Stimulated activated CD4-positive, alpha-beta T cell treated with anti-CD3 and anti-CD28 coated beads, Interleukin-15, amount 100 ng/mL, for 24 hours (primary cell): ENCODE measurements around the gene GFRA1.

ENCODE experiments used
- DNase-seq: peaks from one replicate; pipeline ENCODE4 v3.0.0-alpha.2; 2020

GFRA1 gene

GRCh38 chr10:116098411-116099022 is 174.5 kb downstream of the GFRA1 start:
- DNase-seq = no peak

- no peak for DNase-seq
Measured at GRCh38 chr10:116097239-116097784, 175.7 kb downstream of the GFRA1 start.

GRCh38 chr10:116096526-116096925 is 176.5 kb downstream of the GFRA1 start:
- DNase-seq = no peak

- DNase-seq = no peak
Measured at GRCh38 chr10:116094356-116094755, 178.7 kb downstream of the GFRA1 start.

- DNase-seq = no peak
Measured at GRCh38 chr10:116093031-116093430, 180.0 kb downstream of the GFRA1 start.

GRCh38 chr10:116088985-116089384 is 184.0 kb downstream of the GFRA1 start:
- no peak for DNase-seq

- DNase-seq = no peak
Measured at GRCh38 chr10:116085323-116085722, 187.7 kb downstream of the GFRA1 start.

- DNase-seq = no peak
Measured at GRCh38 chr10:116084161-116084560, 188.8 kb downstream of the GFRA1 start.

- no peak for DNase-seq
Measured at GRCh38 chr10:116083226-116083762, 189.7 kb downstream of the GFRA1 start.

- no peak for DNase-seq
Measured at GRCh38 chr10:116082762-116083161, 190.2 kb downstream of the GFRA1 start.

GRCh38 chr10:116082206-116082605 is 190.8 kb downstream of the GFRA1 start:
- no peak for DNase-seq

- DNase-seq = no peak
Measured at GRCh38 chr10:116080553-116080952, 192.5 kb downstream of the GFRA1 start.

GRCh38 chr10:116079355-116079754 is 193.7 kb downstream of the GFRA1 start:
- DNase-seq = no peak

GRCh38 chr10:116076621-116077020 is 196.4 kb downstream of the GFRA1 start:
- no peak for DNase-seq

GRCh38 chr10:116073510-116073909 is 199.5 kb downstream of the GFRA1 start:
- DNase-seq = no peak

GRCh38 chr10:116073001-116073400 is 200.0 kb downstream of the GFRA1 start:
- no peak for DNase-seq

- no peak for DNase-seq
Measured at GRCh38 chr10:116071453-116072148, 201.4 kb downstream of the GFRA1 start.

GRCh38 chr10:116070743-116071320 is 202.2 kb downstream of the GFRA1 start:
- no peak for DNase-seq

GRCh38 chr10:116069856-116070255 is 203.2 kb downstream of the GFRA1 start:
- DNase-seq = no peak

GRCh38 chr10:116067825-116068224 is 205.2 kb downstream of the GFRA1 start:
- no peak for DNase-seq

GRCh38 chr10:116063107-116063506 is 209.9 kb downstream of the GFRA1 start:
- no peak for DNase-seq

GRCh38 chr10:116060864-116061263 is 212.1 kb downstream of the GFRA1 start:
- DNase-seq = no peak

GRCh38 chr10:116059320-116059719 is 213.7 kb downstream of the GFRA1 start:
- DNase-seq = no peak
